ENCODE data around the gene CCZ1.
"Not testable (repeated sequence)": the region's sequence is repeated elsewhere in the genome, so short reads cannot be mapped to it uniquely, and the experiment has no call there.

DNA sequence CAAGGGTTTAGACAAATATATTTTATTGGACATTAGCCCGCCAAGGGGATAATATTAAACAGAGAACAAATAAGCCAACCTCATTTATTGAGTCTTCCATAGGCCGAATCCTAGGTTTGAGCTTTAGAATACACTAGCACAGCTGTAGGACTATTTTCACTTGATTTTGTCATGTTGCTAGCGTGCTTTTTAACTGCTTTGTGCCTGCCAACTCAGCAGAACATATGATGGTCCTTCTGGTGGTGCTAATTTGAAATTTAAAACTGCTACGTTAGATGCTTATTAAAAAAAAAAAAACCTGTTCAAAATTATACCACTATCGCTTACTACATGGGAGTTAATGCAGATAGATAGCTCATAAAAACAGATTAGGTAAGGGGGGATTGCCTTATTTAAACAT is 14.1 kb upstream of the CCZ1 start:
- TF ChIP-seq, protein P1, sequence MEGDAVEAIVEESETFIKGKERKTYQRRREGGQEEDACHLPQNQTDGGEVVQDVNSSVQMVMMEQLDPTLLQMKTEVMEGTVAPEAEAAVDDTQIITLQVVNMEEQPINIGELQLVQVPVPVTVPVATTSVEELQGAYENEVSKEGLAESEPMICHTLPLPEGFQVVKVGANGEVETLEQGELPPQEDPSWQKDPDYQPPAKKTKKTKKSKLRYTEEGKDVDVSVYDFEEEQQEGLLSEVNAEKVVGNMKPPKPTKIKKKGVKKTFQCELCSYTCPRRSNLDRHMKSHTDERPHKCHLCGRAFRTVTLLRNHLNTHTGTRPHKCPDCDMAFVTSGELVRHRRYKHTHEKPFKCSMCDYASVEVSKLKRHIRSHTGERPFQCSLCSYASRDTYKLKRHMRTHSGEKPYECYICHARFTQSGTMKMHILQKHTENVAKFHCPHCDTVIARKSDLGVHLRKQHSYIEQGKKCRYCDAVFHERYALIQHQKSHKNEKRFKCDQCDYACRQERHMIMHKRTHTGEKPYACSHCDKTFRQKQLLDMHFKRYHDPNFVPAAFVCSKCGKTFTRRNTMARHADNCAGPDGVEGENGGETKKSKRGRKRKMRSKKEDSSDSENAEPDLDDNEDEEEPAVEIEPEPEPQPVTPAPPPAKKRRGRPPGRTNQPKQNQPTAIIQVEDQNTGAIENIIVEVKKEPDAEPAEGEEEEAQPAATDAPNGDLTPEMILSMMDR (conservative IDR thresholded peaks at IDR 0.05; ENCODE audit: low read length), result not testable (repeated sequence)
- TF ChIP-seq EZH2phosphoT487 (IDR thresholded peaks at IDR 0.05; ENCODE audit: borderline replicate concordance, low read depth, low read length), result not testable (repeated sequence)

All from OCI-LY7 (cell line).